ENCODE measurements around the gene A2M. TPM values are rescaled to one million over a fixed set of nuclear protein-coding genes. Genes with fewer than 3 reads are reported as not detected.

The A2M gene
- total RNA-seq, 1 experiment from 2014 or later, result not detected

GRCh38 chr12:9052610-9053009 is 63.1 kb downstream of the A2M start:
- H3K9ac ChIP-seq (ENCODE audit: low read length), result no peak overlapping the region
- no peaks in the 10 kb centered on the region for H3F3A ChIP-seq (ENCODE audit: low read length, unreplicated experiment)
- H3K27me3 ChIP-seq (ENCODE audit: low read length), result peaks cover 42% of the 10 kb centered on the region
- H3K36me3 ChIP-seq (ENCODE audit: low read depth, low read length), result no peaks in the 10 kb centered on the region
- DNase-seq, result no peak
- H3K4me3 ChIP-seq (ENCODE audit: low read length), result no peak overlapping the region
- H3K27ac ChIP-seq (ENCODE audit: low read length), result no peak overlapping the region
- H2AFZ ChIP-seq (ENCODE audit: low read length), result no peak overlapping the region
- H3K79me2 ChIP-seq (ENCODE audit: low read length), result no peaks in the 10 kb centered on the region
- ChIA-PET POLR2A (ENCODE audit: unreplicated experiment) (no interaction called here), CTCF (interaction anchor here (0.6 kb wide), 1 partner anchor 509 kb away, joined by 3 read pairs; no protein-coding TSS in a partner anchor)
- no peaks in the 10 kb centered on the region for H3K9me3 ChIP-seq (ENCODE audit: low read length)
- H3K4me2 ChIP-seq (ENCODE audit: low read length), result no peak overlapping the region
- H3K4me1 ChIP-seq (ENCODE audit: insufficient read depth, low read length), result no peaks in the 10 kb centered on the region
- no peak for TF ChIP-seq CTCF (conservative IDR thresholded peaks at IDR 0.05; ENCODE audit: low read depth, low read length)
- no peak for TF ChIP-seq EZH2phosphoT487 (IDR thresholded peaks at IDR 0.05; ENCODE audit: borderline replicate concordance, low read length)
- no peak for TF ChIP-seq EZH2 (IDR thresholded peaks at IDR 0.05; ENCODE audit: low read length, unreplicated experiment)
- no TSS peak for BruUV-seq (replicated peaks)
- H3K9me2 ChIP-seq (replicated peaks; ENCODE audit: low read length), result no peaks in the 10 kb centered on the region
- intact Hi-C loops (cut with micrococcal nuclease), result no loop called here
- H4K20me1 ChIP-seq (ENCODE audit: low read length), result no peaks in the 10 kb centered on the region
- no peak for ATAC-seq

- H3K4me3 ChIP-seq (ENCODE audit: low read length), result no peak overlapping the region
- BruUV-seq (replicated peaks), result no TSS peak
- H3K27me3 ChIP-seq (ENCODE audit: low read length), result peaks cover 42% of the 10 kb centered on the region
- POLR2A ChIA-PET (ENCODE audit: unreplicated experiment), result no interaction called here
- no peaks in the 10 kb centered on the region for H3K4me1 ChIP-seq (ENCODE audit: insufficient read depth, low read length)
- no peaks in the 10 kb centered on the region for H3K9me3 ChIP-seq (ENCODE audit: low read length)
- H3K27ac ChIP-seq (ENCODE audit: low read length), result no peak overlapping the region
- H3K36me3 ChIP-seq (ENCODE audit: low read depth, low read length), result no peaks in the 10 kb centered on the region
- no peak overlapping the region for H2AFZ ChIP-seq (ENCODE audit: low read length)
- ATAC-seq (no peak), DNase-seq (no peak)
- H3K9ac ChIP-seq (ENCODE audit: low read length), result no peak overlapping the region
- no peaks in the 10 kb centered on the region for H3K79me2 ChIP-seq (ENCODE audit: low read length)
- no peaks in the 10 kb centered on the region for H3K9me2 ChIP-seq (replicated peaks; ENCODE audit: low read length)
- no peak for TF ChIP-seq EZH2phosphoT487 (IDR thresholded peaks at IDR 0.05; ENCODE audit: borderline replicate concordance, low read length)
- TF ChIP-seq EZH2 (IDR thresholded peaks at IDR 0.05; ENCODE audit: low read length, unreplicated experiment), result no peak
- TF ChIP-seq CTCF (conservative IDR thresholded peaks at IDR 0.05; ENCODE audit: low read depth, low read length), result no peak
- no peaks in the 10 kb centered on the region for H3F3A ChIP-seq (ENCODE audit: low read length, unreplicated experiment)
- intact Hi-C loops (cut with micrococcal nuclease), result no loop called here
- no peak overlapping the region for H3K4me2 ChIP-seq (ENCODE audit: low read length)
- no peaks in the 10 kb centered on the region for H4K20me1 ChIP-seq (ENCODE audit: low read length)
- CTCF ChIA-PET, result no interaction called here
Observed at GRCh38 chr12:9051158-9051550, 64.6 kb downstream of the A2M start.

- Histone ChIP-seq H2AFZ (ENCODE audit: low read length) (no peak overlapping the region), H3F3A (ENCODE audit: low read length, unreplicated experiment) (no peaks in the 10 kb centered on the region), H3K4me3 (ENCODE audit: low read length) (no peak overlapping the region), H3K79me2 (ENCODE audit: low read length) (no peaks in the 10 kb centered on the region), H3K4me1 (ENCODE audit: insufficient read depth, low read length) (no peaks in the 10 kb centered on the region), H3K27ac (ENCODE audit: low read length) (no peak overlapping the region), H3K4me2 (ENCODE audit: low read length) (no peak overlapping the region), H3K9me3 (ENCODE audit: low read length) (no peaks in the 10 kb centered on the region), H3K9ac (ENCODE audit: low read length) (no peak overlapping the region), H3K36me3 (ENCODE audit: low read depth, low read length) (no peaks in the 10 kb centered on the region), H3K27me3 (ENCODE audit: low read length) (peaks cover 37% of the 10 kb centered on the region), H3K9me2 (replicated peaks; ENCODE audit: low read length) (no peaks in the 10 kb centered on the region), H4K20me1 (ENCODE audit: low read length) (no peaks in the 10 kb centered on the region)
- no TSS peak for BruUV-seq (replicated peaks)
- no peak for ATAC-seq
- ChIA-PET POLR2A (ENCODE audit: unreplicated experiment) (no interaction called here), CTCF (interaction anchor here (1.3 kb wide), 1 partner anchor 100 kb away, joined by 7 read pairs; no protein-coding TSS in a partner anchor)
- intact Hi-C loops (cut with micrococcal nuclease), result no loop called here
- no peak for DNase-seq
- no peak for TF ChIP-seq EZH2 (IDR thresholded peaks at IDR 0.05; ENCODE audit: low read length, unreplicated experiment)
- no peak for TF ChIP-seq EZH2phosphoT487 (IDR thresholded peaks at IDR 0.05; ENCODE audit: borderline replicate concordance, low read length)
- TF ChIP-seq CTCF (conservative IDR thresholded peaks at IDR 0.05; ENCODE audit: low read depth, low read length), result no peak
Observed at GRCh38 chr12:9050521-9051157, 65.1 kb downstream of the A2M start.

Data from PC-3 (cell line).